ENCODE results near the gene USP3. TPM values are rescaled to one million over a fixed set of nuclear protein-coding genes. Genes with fewer than 3 reads are reported as not detected.

The USP3 gene
- total and polyA plus RNA-seq, 10 of the 15 experiments (the other 5 are each of a cell fraction or from before 2014, with no cell fraction given): 23.8 to 64.5 (median 50.3) TPM

DNA sequence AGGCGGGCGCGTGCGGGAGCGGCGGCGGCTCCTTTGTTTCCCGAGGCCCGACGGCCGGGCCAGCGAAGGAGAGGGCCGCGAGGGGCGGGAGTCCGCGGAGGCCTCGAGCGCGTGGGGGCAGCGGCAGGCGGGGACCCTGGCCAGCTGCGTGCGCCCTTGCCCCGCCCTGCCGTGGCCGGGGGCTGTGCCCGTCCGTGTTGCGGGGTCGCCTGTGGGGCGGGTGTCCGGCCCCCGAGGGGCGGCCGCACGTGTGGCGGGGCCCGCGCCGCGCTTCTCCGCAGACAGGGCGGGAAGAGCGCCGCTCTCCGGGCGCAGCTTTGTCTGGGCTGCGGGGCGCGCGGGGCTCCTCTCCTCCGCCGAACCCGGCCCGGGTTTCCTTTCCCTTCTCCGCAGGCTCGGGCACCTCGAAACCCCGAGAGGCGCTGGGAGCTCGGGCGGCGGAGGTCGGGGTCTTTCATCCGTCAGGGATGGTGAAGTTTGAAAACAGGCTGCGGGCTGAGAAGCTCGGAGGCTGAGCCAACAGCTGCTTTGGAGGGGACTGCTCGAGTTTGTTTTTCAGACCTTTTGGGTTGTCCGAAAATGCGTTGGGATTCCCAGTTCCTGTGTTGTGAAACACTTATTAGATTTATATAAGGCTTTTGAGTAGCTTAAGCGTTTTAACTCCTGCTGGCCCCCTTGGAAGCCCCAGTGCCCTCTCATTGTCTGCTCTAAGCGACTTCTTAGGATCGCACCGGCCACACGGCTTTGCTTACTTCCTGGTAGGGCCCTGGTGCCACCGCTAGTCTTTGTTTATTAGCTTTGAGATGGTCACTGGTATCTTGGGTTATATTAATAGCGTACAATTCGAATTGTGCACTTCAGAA lies 817 bp downstream of the USP3 start:
- WGBS (ENCODE audit: insufficient coverage, insufficient replicate concordance, low lambda C conversion rate, missing lambda C conversion rate): 2% methylated on average over 60 of the region's 79 CpGs
- Histone ChIP-seq H3K4me1 (ENCODE audit: control insufficient read depth, insufficient read depth, low read length) (peaks cover 30% of the 10 kb centered on the region), H2AFZ (ENCODE audit: control insufficient read depth, low read depth, low read length) (peak overlapping the region; percentile 38; the same call in 1 of the 2 replicates), H3K9me3 (replicated peaks; ENCODE audit: control insufficient read depth, insufficient read depth, low read length) (no peaks in the 10 kb centered on the region), H3K27me3 (replicated peaks in 1 of 2; ENCODE audit: control insufficient read depth in 2 of 2, insufficient read depth in 2 of 2, low read length in 1 of 2) (no peaks in the 10 kb centered on the region), H3K9ac (ENCODE audit: control insufficient read depth, insufficient read depth, low read length) (peak overlapping the region; percentile 96), H3K4me2 (ENCODE audit: control insufficient read depth, insufficient read depth) (peak overlapping the region; percentile 62), H3K4me3 (peak overlapping the region; percentile 96), H3K36me3 (ENCODE audit: control insufficient read depth in 2 of 2, insufficient read depth in 2 of 2, low read length in 1 of 2) (no peaks in the 10 kb centered on the region), H4K20me1 (ENCODE audit: control insufficient read depth, insufficient read depth) (no peaks in the 10 kb centered on the region), H3K79me2 (ENCODE audit: control insufficient read depth, insufficient read depth, low read length) (peaks cover 77% of the 10 kb centered on the region), H3K27ac (ENCODE audit: control insufficient read depth, insufficient read depth) (peak overlapping the region; percentile 95)
- ChIA-PET SMC1A (ENCODE audit: uncharacterized antibody, unreplicated experiment) (interaction anchor here (1.0 to 8.7 kb wide), 20 partner anchors 8 to 94 kb away, joined by 3 to 151 read pairs (median 11); partner anchors contain the start of gene FBXL22), POLR2A (interaction anchor here (0.6 to 8.7 kb wide), 24 partner anchors 9 to 620 kb away, joined by 3 to 110 read pairs (median 6); partner anchors contain the start of gene FBXL22), CTCF (interaction anchor here (0.6 to 6.4 kb wide), 26 partner anchors 8 to 440 kb away, joined by 3 to 81 read pairs (median 6); partner anchors contain the start of gene FBXL22), RAD21 (ENCODE audit: unreplicated experiment) (interaction anchor here (0.6 to 8.7 kb wide), 20 partner anchors 9 to 465 kb away, joined by 3 to 197 read pairs (median 8); partner anchors contain the start of gene FBXL22)
- in situ Hi-C loops (cut with MboI) (no loop called here), intact Hi-C loops (cut with micrococcal nuclease; ENCODE audit: unreplicated experiment) (loop anchor here (5.0 to 10.0 kb wide), 4 partner anchors 37 to 590 kb away; partner anchors contain the start of genes CIAO2A and SNX1)
- DNase-seq (ENCODE audit: low read depth, low spot score) (no peak), ATAC-seq (peak; percentile 34), FAIRE-seq (no peak)
- no TSS peak for BruUV-seq (replicated peaks)
- TF ChIP-seq DPF2 (IDR thresholded peaks at IDR 0.05): 0 out of 2 replicates have a peak, but pooled peaks have one; percentile 48
- no peak for TF ChIP-seq HDGF (IDR thresholded peaks at IDR 0.05)
- no peak for TF ChIP-seq EED (IDR thresholded peaks at IDR 0.05; ENCODE audit: low read depth)
- TF ChIP-seq, protein P1, sequence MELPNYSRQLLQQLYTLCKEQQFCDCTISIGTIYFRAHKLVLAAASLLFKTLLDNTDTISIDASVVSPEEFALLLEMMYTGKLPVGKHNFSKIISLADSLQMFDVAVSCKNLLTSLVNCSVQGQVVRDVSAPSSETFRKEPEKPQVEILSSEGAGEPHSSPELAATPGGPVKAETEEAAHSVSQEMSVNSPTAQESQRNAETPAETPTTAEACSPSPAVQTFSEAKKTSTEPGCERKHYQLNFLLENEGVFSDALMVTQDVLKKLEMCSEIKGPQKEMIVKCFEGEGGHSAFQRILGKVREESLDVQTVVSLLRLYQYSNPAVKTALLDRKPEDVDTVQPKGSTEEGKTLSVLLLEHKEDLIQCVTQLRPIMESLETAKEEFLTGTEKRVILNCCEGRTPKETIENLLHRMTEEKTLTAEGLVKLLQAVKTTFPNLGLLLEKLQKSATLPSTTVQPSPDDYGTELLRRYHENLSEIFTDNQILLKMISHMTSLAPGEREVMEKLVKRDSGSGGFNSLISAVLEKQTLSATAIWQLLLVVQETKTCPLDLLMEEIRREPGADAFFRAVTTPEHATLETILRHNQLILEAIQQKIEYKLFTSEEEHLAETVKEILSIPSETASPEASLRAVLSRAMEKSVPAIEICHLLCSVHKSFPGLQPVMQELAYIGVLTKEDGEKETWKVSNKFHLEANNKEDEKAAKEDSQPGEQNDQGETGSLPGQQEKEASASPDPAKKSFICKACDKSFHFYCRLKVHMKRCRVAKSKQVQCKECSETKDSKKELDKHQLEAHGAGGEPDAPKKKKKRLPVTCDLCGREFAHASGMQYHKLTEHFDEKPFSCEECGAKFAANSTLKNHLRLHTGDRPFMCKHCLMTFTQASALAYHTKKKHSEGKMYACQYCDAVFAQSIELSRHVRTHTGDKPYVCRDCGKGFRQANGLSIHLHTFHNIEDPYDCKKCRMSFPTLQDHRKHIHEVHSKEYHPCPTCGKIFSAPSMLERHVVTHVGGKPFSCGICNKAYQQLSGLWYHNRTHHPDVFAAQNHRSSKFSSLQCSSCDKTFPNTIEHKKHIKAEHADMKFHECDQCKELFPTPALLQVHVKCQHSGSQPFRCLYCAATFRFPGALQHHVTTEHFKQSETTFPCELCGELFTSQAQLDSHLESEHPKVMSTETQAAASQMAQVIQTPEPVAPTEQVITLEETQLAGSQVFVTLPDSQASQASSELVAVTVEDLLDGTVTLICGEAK (IDR thresholded peaks at IDR 0.05; ENCODE audit: borderline replicate concordance): no peak
- TF ChIP-seq CEBPB (IDR thresholded peaks at IDR 0.05; ENCODE audit: borderline replicate concordance in 1 of 2, low read depth in 2 of 2, low read length in 2 of 2): no peak
- TF ChIP-seq MYB (IDR thresholded peaks at IDR 0.05; ENCODE audit: borderline replicate concordance, low read depth, low read length): no peak
- peak; percentile 56; the same call in 1 of the 2 replicates for TF ChIP-seq POLR2AphosphoS5 (IDR thresholded peaks at IDR 0.05; ENCODE audit: low read length)
- TF ChIP-seq SIX5 (IDR thresholded peaks at IDR 0.05; ENCODE audit: low read depth, low read length, severe bottlenecking): no peak
- TF ChIP-seq EZH2 (IDR thresholded peaks at IDR 0.05; ENCODE audit: borderline replicate concordance, control insufficient read depth, low read depth, low read length): no peak
- no peak for TF ChIP-seq SRF (IDR thresholded peaks at IDR 0.05; ENCODE audit: low read depth in 2 of 2, low read length in 2 of 2)
- no peak for TF ChIP-seq MTA2 (IDR thresholded peaks at IDR 0.05; ENCODE audit: low read depth)
- no peak for TF ChIP-seq SMAD1 (IDR thresholded peaks at IDR 0.05; ENCODE audit: low read depth, partially characterized antibody)
- TF ChIP-seq STAT3 (IDR thresholded peaks at IDR 0.05; ENCODE audit: low read depth, low read length): no peak
- peak; percentile 71; the same call in 1 of the 2 replicates for TF ChIP-seq LARP7 (IDR thresholded peaks at IDR 0.05)
- TF ChIP-seq SIN3A (IDR thresholded peaks at IDR 0.05; ENCODE audit: low read depth, low read length): no peak; the same call in none of the 2 replicates
- TF ChIP-seq CBX3 (IDR thresholded peaks at IDR 0.05; ENCODE audit: borderline replicate concordance, low read depth): no peak
- peak; percentile 27 for TF ChIP-seq RAD21 (IDR thresholded peaks at IDR 0.05; ENCODE audit: insufficient read depth, low read depth, low read length)
